ENCODE measurements around the gene RPH3AL.

The RPH3AL gene

DNA sequence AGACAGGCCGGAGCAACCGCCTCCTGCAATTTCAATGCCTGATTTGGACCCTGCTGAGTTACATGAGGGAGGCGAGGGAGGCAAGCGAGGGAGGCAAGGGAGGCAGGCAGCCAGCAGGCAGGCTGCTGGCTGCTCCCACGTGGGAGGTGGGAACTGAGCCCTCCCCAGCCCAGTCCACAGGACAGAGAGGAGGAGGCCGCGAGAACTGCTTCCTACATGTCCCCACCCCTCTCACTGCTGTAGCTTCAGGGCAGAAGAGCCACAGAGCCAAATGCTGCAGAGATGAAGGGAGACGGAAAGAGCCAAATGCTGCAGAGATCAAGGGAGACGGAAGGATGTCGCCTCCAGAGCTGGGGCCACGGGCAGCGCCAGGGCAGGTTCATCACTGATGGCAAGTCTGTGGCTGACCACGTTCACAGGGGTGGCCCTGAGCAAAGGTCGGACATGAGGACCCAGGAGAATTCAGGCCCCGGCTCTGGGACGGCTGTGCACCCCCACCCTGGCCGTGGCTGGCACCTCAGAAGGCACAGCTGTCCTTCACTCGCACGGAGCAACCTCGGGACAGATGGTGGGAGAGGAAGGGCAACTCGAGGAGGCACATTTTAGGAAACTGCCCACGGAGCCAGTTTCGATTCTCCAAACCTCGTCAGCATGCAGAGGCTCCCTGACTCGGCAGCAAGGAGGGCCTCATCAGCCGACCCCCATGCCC is 21.5 kb downstream of the RPH3AL start:
- TF ChIP-seq POLR2AphosphoS5 (IDR thresholded peaks at IDR 0.05; ENCODE audit: low read depth, low read length) (no peak), POLR2A (IDR thresholded peaks at IDR 0.05; ENCODE audit: low read depth, low read length) (no peak), TAF1 (IDR thresholded peaks at IDR 0.05; ENCODE audit: borderline replicate concordance, low read depth, low read length) (no peak)
- FAIRE-seq, result no peak
- no peak for DNase-seq (ENCODE audit: insufficient read length)

DNA sequence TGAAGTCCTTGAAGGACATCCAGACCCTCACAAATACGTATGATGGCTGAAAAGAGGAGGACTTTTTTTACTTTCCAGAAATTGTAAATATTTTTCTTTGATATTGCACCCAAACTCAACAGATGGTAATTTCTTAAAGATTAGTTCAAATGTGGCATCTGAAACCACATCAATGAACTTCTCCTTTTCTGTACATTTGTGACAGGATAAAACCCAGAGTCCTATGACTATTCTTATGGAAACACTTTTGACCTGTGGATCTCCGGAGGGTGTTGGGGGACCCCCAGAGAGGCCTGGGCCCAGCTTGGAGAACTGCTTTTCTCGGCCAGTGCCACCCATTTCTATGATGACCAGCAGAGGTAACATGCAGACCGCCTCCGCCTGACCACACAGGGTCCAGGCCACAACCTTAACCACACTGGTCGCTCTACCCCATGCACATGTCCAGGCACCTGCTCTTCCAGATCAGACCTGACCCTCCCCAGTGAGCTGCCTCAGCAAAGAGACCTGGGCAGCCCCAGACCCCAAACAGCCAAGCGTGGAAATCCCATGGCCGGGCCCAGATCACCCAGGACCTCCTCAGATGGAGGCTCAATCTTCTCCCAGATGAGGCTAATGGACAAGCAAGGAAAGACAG is 22.7 kb downstream of the RPH3AL start:
- no peak for FAIRE-seq

DNA sequence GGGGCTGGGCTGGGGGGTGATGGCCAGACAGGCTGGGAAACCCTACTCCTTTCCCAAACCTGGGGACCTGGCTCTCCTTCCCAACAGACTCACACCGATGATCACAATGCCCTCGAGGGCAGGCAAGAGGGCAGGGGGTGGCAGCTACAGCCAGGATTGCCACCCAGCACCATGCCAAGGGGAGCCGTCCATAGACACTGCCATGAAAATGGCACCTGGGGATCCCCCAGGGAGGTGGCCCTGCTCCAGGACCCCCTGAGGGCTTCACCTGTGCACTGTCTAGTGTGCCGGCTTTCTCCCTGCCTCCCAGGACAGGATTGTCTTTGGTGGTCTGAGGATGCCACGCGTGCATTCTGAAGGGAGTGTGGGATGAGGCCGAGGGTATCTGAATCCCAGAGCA is 24.6 kb downstream of the RPH3AL start:
- no peak for FAIRE-seq
- no peak for DNase-seq (ENCODE audit: insufficient read length)
- TF ChIP-seq POLR2A (IDR thresholded peaks at IDR 0.05; ENCODE audit: low read depth, low read length) (no peak), TAF1 (IDR thresholded peaks at IDR 0.05; ENCODE audit: borderline replicate concordance, low read depth, low read length) (no peak), POLR2AphosphoS5 (IDR thresholded peaks at IDR 0.05; ENCODE audit: low read depth, low read length) (no peak)

More for the DNA sequence above, 22.7 kb downstream of the RPH3AL start:
- no peak for TF ChIP-seq POLR2AphosphoS5 (IDR thresholded peaks at IDR 0.05; ENCODE audit: low read depth, low read length)
- DNase-seq (ENCODE audit: insufficient read length), result no peak

DNA sequence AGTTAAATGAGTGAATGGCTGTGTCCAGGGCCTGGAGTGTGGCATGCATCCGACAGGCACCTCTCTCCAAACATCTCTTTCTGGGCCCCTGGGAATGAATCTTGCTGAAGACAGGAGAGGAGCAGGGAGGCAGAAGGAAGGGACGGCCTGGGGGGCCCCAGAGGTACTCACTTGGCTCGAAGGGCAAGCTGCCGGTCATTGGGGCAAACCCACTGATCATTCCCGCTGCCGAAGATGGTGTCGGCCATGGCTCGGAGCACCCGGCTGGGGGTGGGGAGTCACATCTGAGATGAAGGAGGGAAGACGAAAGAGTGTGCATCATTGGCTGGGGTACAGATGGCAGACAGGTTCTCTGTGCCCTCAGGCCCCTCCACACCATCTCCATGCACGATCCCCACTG is 25.3 kb downstream of the RPH3AL start:
- TF ChIP-seq TAF1 (IDR thresholded peaks at IDR 0.05; ENCODE audit: borderline replicate concordance, low read depth, low read length), result no peak
- no peak for TF ChIP-seq POLR2A (IDR thresholded peaks at IDR 0.05; ENCODE audit: low read depth, low read length)
- no peak for TF ChIP-seq POLR2AphosphoS5 (IDR thresholded peaks at IDR 0.05; ENCODE audit: low read depth, low read length)
- DNase-seq (ENCODE audit: insufficient read length), result no peak
- FAIRE-seq, result no peak

DNA sequence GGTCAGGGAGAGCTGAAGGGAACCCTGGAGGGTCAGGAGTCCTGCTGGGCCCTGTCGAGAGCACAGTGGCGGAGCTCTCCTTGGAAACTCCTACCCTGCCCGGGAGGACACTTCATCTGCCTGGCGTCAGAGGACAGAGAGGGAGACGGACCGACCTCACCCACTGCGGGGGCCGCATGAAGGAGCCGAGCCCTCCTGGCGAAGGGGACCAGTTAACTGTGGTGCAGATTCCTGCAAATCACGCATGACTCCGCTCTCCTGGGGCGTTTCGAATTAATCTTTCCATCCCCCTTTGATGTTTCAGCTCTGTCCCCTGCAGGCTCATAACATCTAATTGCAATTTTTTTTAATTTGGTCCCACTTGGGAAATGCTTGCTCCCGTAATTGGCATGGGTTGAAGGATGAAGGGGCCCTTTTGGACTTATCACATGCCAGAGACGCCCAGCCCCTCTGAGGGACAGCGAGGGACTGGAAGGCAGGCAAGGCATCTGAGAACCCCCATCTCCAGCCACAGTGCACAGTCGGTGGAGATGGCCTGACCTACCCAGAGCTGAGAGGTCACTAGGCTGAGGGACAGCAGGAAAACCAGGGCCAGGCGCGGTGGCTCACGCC is 26.5 kb downstream of the RPH3AL start:
- FAIRE-seq (no peak), DNase-seq (ENCODE audit: insufficient read length) (no peak)
- TF ChIP-seq POLR2A (IDR thresholded peaks at IDR 0.05; ENCODE audit: low read depth, low read length) (no peak), TAF1 (IDR thresholded peaks at IDR 0.05; ENCODE audit: borderline replicate concordance, low read depth, low read length) (no peak), POLR2AphosphoS5 (IDR thresholded peaks at IDR 0.05; ENCODE audit: low read depth, low read length) (no peak)

DNA sequence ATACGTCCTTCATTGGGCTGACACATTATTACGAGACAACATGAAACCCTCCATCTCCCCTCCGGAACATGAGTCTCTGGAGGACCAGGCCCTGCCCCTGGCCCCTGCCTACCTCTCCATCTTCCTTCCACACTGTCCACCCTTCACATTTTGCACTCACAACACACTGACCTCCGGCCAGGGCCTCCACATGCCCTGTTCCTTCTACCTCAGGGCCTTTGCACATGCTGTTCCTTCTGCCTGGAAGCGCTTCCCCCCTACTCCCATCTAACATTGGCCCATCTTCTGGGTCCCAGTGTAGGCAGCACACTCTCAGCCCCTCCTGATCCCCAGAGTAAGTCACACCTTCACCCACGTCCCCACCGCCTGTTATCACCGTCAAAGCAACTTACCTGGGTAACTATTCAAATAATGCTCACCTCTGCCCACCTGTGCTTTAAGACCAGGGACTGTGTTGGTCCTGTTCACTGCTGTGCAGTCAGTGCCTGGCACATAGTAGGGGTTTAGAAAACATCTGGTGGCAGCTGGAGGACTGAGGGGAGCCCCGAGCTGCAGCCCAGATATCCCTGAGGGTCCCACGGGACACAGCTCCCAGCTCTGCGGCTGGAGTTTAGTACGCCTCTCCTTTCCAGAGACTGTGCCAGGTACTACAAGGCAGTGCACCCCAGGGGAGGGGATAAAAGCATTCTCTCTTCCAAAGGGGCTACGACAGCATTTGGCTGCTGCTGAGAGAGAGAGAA is 27.2 kb downstream of the RPH3AL start:
- TF ChIP-seq POLR2AphosphoS5 (IDR thresholded peaks at IDR 0.05; ENCODE audit: low read depth, low read length) (no peak), TAF1 (IDR thresholded peaks at IDR 0.05; ENCODE audit: borderline replicate concordance, low read depth, low read length) (no peak), POLR2A (IDR thresholded peaks at IDR 0.05; ENCODE audit: low read depth, low read length) (no peak)
- FAIRE-seq, result no peak
- no peak for DNase-seq (ENCODE audit: insufficient read length)

DNA sequence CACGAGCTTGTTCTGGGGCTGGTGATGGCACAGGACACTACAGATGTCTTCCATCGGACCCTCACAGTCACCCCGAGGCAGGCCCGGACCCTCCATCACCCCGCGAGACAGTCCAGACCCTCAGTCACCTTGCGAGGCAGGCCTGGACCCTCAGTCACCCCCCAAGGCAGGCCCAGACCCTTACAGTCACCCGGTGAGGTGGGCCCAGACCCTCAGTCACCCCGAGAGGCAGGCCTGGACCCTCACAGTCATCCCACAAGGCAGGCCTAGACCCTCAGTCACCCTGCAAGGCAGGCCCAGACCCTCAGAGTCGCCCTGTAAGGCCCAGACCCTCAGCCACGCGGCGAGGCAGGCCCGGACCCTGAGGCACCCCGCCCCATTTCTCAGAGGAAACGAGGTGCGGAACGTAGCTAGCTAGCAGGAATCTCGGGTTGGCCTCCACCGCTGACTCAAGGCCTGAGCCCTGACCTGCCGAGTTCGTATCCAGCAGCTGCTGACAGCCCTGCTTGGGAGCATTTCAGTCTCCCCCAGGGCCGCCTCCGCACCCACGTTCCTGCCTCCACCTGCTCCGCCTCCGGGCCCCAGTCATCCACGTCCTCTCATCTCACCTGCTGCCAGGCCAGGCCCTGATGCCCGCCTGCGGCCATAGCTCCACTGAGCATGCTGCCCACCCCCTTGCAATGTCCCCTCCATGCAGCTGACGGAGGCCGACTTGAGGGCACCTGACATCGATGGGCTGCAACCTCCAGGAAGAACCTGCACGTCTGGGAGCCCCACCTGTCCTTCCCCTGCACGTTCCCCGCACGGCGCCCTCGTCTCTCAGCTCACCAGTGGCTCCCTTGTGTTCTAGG is 28.7 kb downstream of the RPH3AL start:
- FAIRE-seq, result no peak
- no peak for TF ChIP-seq POLR2A (IDR thresholded peaks at IDR 0.05; ENCODE audit: low read depth, low read length)
- no peak for TF ChIP-seq POLR2AphosphoS5 (IDR thresholded peaks at IDR 0.05; ENCODE audit: low read depth, low read length)
- TF ChIP-seq TAF1 (IDR thresholded peaks at IDR 0.05; ENCODE audit: borderline replicate concordance, low read depth, low read length), result no peak

DNA sequence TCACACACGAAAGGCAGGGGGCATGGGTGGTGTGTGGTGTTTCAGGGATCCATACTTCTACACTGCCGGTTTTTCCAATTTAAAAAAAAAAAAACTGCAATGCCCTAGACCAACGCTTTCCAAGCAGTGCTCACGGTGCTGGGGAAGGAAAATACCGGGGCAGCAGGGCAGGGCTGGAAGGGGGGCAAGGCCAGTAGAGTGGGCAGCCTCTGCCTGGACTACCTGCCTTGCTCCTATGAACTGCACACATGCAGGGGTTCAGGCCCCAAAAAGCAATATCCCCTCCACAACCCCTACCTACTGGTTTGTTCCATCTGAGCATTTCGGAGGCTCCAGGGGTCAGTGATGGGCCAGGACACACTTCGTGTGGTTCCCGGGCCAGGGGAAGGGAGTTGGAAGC is 29.4 kb downstream of the RPH3AL start:
- DNase-seq (ENCODE audit: insufficient read length) (no peak), FAIRE-seq (no peak)
- TF ChIP-seq POLR2A (IDR thresholded peaks at IDR 0.05; ENCODE audit: low read depth, low read length), result no peak
- no peak for TF ChIP-seq TAF1 (IDR thresholded peaks at IDR 0.05; ENCODE audit: borderline replicate concordance, low read depth, low read length)
- TF ChIP-seq POLR2AphosphoS5 (IDR thresholded peaks at IDR 0.05; ENCODE audit: low read depth, low read length), result no peak

More for the DNA sequence above, 28.7 kb downstream of the RPH3AL start:
- no peak for DNase-seq (ENCODE audit: insufficient read length)

DNA sequence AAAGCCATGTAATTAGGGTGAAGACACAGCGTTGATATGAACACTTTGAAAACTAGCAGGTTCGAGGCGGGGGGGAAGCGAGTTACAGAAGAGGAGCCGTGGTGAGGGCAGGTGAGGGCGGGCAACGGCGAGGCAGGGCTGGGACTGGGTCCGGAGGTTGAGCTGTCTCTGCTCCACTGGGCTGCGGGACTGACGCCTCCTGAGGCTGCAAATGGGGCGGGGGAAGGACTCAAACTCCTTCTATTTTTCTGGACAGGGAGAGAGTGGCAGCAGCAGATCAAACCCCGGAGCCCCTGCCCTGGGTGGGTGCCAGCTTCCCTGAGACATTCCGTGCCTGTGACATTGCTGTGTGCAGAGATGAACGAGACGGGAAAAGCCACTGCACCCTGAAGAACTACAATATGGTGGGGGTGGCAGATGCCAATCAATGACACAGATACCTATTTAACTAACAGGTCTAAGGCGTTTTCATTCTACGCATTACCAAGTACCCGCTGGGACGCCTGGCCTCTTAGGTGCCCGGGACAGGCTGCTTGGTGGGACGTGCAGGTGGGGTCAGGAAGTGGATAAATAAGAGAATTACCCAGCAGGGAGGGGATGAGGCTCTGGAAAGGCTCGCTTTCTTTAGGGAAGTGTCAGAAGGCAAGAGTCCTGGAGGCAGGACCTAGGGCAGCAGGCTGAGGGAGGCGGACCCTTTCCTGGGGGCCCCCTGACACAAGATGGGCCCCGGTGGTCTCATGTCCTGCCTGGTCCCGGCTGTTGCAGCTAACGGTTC is 30.4 kb downstream of the RPH3AL start:
- DNase-seq (ENCODE audit: insufficient read length) (no peak), FAIRE-seq (no peak)
- no peak for TF ChIP-seq POLR2AphosphoS5 (IDR thresholded peaks at IDR 0.05; ENCODE audit: low read depth, low read length)
- TF ChIP-seq POLR2A (IDR thresholded peaks at IDR 0.05; ENCODE audit: low read depth, low read length), result no peak
- TF ChIP-seq TAF1 (IDR thresholded peaks at IDR 0.05; ENCODE audit: borderline replicate concordance, low read depth, low read length), result no peak

DNA sequence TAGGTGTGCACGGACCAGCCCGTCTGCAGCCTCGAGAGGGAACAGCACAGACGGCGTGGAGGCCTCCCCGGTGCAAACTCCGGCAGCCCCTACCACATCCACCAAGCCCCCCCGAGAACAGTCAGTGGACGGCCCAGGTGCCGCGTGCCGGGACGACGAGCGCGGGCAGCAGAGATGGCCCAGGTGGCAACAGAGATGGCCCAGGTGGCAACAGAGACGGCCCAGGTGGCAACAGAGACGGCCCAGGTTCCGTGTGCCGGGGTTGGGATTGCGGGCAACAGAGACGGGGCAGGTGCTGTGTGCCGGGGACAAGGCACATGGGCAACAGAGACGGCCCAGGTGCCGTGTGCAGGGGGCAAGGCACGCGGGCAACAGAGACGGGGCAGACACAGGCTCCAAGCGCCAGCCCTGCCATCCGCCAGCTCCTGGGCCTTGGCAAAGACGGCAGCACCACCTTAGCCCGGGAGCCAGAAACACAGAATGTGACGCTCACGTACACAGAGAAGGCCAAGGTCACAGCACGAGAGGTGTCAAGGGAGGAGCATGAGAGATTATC is 31.1 kb downstream of the RPH3AL start:
- FAIRE-seq (no peak), DNase-seq (ENCODE audit: insufficient read length) (no peak)
- TF ChIP-seq POLR2AphosphoS5 (IDR thresholded peaks at IDR 0.05; ENCODE audit: low read depth, low read length) (no peak), POLR2A (IDR thresholded peaks at IDR 0.05; ENCODE audit: low read depth, low read length) (no peak), TAF1 (IDR thresholded peaks at IDR 0.05; ENCODE audit: borderline replicate concordance, low read depth, low read length) (no peak)

All from GM12892 (cell line).